ENCODE data around the gene PEX3. TPM values are rescaled to one million over a fixed set of nuclear protein-coding genes. Genes with fewer than 3 reads are reported as not detected.
A peak's percentile ranks its signal among the peaks of the same experiment; 100 is the strongest.

PEX3 gene, protein sequence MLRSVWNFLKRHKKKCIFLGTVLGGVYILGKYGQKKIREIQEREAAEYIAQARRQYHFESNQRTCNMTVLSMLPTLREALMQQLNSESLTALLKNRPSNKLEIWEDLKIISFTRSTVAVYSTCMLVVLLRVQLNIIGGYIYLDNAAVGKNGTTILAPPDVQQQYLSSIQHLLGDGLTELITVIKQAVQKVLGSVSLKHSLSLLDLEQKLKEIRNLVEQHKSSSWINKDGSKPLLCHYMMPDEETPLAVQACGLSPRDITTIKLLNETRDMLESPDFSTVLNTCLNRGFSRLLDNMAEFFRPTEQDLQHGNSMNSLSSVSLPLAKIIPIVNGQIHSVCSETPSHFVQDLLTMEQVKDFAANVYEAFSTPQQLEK
- total RNA-seq (10 to 100 TPM; 16.5 to 31.0 TPM), polyA plus RNA-seq (1 to 10 TPM; 7.4 to 8.4 TPM)
- long read RNA-seq, donor 1, transcript PEX3-201 (12 exons, 1,969 nt), result major isoform, 15 of 17 reads
- long read RNA-seq, donor 1, partial matches to known transcripts, result 0 of 17 reads
- long read RNA-seq, donor 1, other reads (novel, unspliced or antisense), result 0 of 17 reads
- long read RNA-seq, donor 2, partial matches to known transcripts, result 0 of 1 reads
- long read RNA-seq, donor 2, other reads (novel, unspliced or antisense), result 0 of 1 reads
- long read RNA-seq, donor 3, transcript PEX3-201 (12 exons, 1,969 nt), result major isoform, 5 of 6 reads
- long read RNA-seq, donor 3, partial matches to known transcripts, result 0 of 6 reads
- long read RNA-seq, donor 3, other reads (novel, unspliced or antisense), result 0 of 6 reads
- long read RNA-seq, donor 4, partial matches to known transcripts, result 0 of 3 reads
- long read RNA-seq, donor 4, other reads (novel, unspliced or antisense), result 0 of 3 reads
- long read RNA-seq, donor 5, transcript PEX3-201 (12 exons, 1,969 nt), result major isoform, 6 of 7 reads
- long read RNA-seq, donor 5, partial matches to known transcripts, result 0 of 7 reads
- long read RNA-seq, donor 5, other reads (novel, unspliced or antisense), result 0 of 7 reads

DNA sequence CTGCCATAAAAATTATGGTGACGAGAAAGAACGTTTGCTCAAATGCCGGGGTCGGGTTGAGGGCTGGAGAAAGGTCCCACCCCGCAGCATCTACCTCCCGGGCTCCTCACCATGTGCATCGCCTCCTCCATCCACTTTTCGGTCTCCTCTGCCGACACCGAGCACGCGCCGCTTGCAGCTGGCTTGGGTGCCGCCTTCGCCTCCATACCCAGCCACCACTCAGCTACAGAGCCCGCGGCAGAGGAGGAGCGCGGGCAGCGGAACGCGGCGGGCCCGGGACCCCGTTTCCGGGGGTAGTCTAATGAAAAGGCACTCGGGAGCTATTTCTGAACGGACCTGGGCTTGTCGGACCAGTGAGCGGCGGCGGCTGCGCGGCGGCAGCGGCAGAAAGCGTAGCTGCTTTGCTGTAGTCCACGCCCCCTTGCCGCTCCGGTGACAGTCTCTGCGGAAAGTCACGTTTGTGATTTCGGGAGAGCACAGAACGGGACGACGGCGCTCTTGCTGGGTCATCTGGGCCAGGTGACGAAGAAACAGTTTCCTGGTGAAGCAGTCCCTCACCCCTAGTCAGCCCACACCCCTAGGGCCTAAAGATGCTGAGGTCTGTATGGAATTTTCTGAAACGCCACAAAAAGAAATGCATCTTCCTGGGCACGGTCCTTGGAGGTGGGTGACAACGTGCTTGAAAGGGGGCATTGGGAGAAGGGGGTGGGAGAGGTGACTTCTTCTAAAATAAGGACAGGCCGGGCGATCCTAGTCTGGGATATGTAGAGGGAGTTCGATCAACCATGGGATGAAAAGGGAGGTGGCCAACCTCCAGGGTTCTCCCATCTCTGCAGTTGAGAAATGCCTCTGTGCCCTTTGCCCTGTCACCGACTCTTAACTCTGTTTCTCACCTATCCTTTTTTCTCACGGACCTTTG is at the start of gene PEX3, which contains the start of gene ADAT2:
Gene PEX3, plus strand, starts transcription at position 353 of the 919 bp plus-strand sequence. Its CDS starts 238 bp downstream, at position 591.
Gene ADAT2, minus strand, starts transcription at position 243 of the 919 bp plus-strand sequence. Its CDS starts 37 bp downstream, at position 206.
- WGBS, 2 donors, result 0% methylated on average over 56 of the region's 56 CpGs
- Histone ChIP-seq H3K9me3 (ENCODE audit: control insufficient read depth in 4 of 4, insufficient read depth in 3 of 4, low read length in 3 of 4) (no peaks in the 10 kb centered on the region), H3K27me3 (ENCODE audit: control insufficient read depth in 3 of 3, insufficient read depth in 3 of 3, low read length in 2 of 3) (no peaks in the 10 kb centered on the region), H3K36me3 (ENCODE audit: control insufficient read depth in 4 of 4, insufficient read depth in 4 of 4, low read length in 4 of 4) (peaks cover 0 to 4% (median 0%) of the 10 kb centered on the region in 4 donors), H3K4me1 (ENCODE audit: control insufficient read depth in 5 of 5, insufficient read depth in 5 of 5, low read length in 5 of 5) (peaks cover 0 to 28% (median 9%) of the 10 kb centered on the region in 5 donors), H3K4me3 (peak within 1 kb of the TSS; percentile 75), H3K27ac (ENCODE audit: low read depth in 1 of 2, low read length in 1 of 2) (peak within 1 kb of the TSS; percentile 62 to 93), H3K9ac (ENCODE audit: insufficient read depth in 1 of 2, low read length in 2 of 2) (peak within 1 kb of the TSS; percentile 78 to 88)
- peak; percentile 95 to 96 (median 95) for DNase-seq
- TF ChIP-seq, protein P1, sequence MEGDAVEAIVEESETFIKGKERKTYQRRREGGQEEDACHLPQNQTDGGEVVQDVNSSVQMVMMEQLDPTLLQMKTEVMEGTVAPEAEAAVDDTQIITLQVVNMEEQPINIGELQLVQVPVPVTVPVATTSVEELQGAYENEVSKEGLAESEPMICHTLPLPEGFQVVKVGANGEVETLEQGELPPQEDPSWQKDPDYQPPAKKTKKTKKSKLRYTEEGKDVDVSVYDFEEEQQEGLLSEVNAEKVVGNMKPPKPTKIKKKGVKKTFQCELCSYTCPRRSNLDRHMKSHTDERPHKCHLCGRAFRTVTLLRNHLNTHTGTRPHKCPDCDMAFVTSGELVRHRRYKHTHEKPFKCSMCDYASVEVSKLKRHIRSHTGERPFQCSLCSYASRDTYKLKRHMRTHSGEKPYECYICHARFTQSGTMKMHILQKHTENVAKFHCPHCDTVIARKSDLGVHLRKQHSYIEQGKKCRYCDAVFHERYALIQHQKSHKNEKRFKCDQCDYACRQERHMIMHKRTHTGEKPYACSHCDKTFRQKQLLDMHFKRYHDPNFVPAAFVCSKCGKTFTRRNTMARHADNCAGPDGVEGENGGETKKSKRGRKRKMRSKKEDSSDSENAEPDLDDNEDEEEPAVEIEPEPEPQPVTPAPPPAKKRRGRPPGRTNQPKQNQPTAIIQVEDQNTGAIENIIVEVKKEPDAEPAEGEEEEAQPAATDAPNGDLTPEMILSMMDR (IDR thresholded peaks at IDR 0.05; ENCODE audit: control extremely low read depth, extremely low read depth), result no peak
- peak; percentile 100 for ATAC-seq (ENCODE audit: insufficient read depth, low FRiP score)

DNA sequence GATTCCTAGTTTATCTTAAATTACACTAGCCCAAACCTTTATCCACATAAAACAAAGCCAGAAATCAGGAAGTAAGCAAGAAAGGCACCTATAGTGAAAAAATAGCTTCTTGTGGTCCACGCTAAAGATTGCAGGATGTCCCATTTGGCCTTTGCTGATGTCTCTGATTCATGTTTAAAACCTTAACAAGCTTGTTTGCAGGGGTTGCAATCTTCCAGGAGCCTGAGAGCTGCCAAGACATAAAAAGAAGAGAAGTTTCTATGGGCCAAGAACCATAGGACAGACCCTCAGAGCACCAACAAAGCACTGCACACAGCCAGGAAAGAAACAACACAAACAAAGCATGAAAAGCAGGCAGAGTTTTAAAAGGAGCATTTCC is 49.5 kb upstream of the PEX3 start:
- Histone ChIP-seq H3K36me3 (ENCODE audit: control insufficient read depth in 4 of 4, insufficient read depth in 4 of 4, low read length in 4 of 4) (no peaks in the 10 kb centered on the region), H3K9me3 (ENCODE audit: control insufficient read depth in 4 of 4, insufficient read depth in 3 of 4, low read length in 3 of 4) (no peaks in the 10 kb centered on the region), H3K9ac (ENCODE audit: insufficient read depth in 1 of 2, low read length in 2 of 2) (no peak overlapping the region), H3K4me1 (ENCODE audit: control insufficient read depth in 5 of 5, insufficient read depth in 5 of 5, low read length in 5 of 5) (peaks cover 0 to 31% (median 8%) of the 10 kb centered on the region in 5 donors), H3K4me3 (no peak overlapping the region), H3K27ac (ENCODE audit: low read depth in 1 of 2, low read length in 1 of 2) (peak overlapping the region in 1 of 2 donors; percentile 73), H3K27me3 (ENCODE audit: control insufficient read depth in 3 of 3, insufficient read depth in 3 of 3, low read length in 2 of 3) (no peaks in the 10 kb centered on the region)
- TF ChIP-seq, protein P1 (IDR thresholded peaks at IDR 0.05; ENCODE audit: control extremely low read depth, extremely low read depth), result no peak
- DNase-seq (no peak), ATAC-seq (ENCODE audit: insufficient read depth, low FRiP score) (no peak)
- WGBS, 2 donors, result 45 to 56% methylated on average over 1 of the region's 1 CpG

DNA sequence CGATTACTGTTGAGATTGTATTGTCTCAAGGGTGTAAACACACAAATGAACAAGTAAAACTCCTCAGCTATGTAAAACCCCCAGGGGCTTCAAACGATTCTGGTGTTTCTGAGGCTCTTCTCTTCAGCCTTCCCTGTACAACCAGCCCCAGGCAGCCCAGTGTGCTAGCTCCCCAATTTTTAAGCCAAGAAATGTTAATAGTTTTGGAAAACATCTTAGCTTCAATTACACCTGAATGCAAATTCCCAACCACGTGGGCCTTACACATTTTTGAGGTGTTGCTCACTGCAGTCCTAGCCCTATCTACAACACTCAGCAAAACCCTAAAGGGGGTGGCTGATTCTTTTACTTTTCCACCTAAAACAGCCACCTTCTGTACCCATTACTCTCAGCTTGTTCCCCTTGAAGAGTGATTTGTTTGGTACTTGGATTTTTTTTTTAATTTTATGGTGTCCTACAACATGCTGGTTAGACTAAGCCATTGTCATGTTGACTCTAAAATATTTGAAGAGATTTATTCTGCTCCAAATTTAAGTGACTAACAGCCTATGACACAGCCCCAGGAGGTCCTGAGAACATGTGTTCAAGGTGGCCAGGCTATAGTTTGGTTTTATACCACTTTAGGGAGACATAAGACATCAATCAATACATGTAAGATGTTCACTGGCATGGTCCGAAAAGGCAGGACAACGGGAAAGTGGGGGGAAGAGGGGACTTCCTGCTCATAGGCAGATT is 48.8 kb upstream of the PEX3 start:
- H3K36me3 ChIP-seq (ENCODE audit: control insufficient read depth in 4 of 4, insufficient read depth in 4 of 4, low read length in 4 of 4), result no peaks in the 10 kb centered on the region
- DNase-seq (no peak), ATAC-seq (ENCODE audit: insufficient read depth, low FRiP score) (no peak)
- TF ChIP-seq, protein P1 (IDR thresholded peaks at IDR 0.05; ENCODE audit: control extremely low read depth, extremely low read depth), result no peak
- no peaks in the 10 kb centered on the region for H3K27me3 ChIP-seq (ENCODE audit: control insufficient read depth in 3 of 3, insufficient read depth in 3 of 3, low read length in 2 of 3)
- peaks cover 0 to 30% (median 8%) of the 10 kb centered on the region in 5 donors for H3K4me1 ChIP-seq (ENCODE audit: control insufficient read depth in 5 of 5, insufficient read depth in 5 of 5, low read length in 5 of 5)
- no peak overlapping the region for H3K9ac ChIP-seq (ENCODE audit: insufficient read depth in 1 of 2, low read length in 2 of 2)
- 77 to 90% methylated on average over 5 of the region's 5 CpGs for WGBS, 2 donors
- H3K4me3 ChIP-seq, result no peak overlapping the region
- H3K27ac ChIP-seq (ENCODE audit: low read depth in 1 of 2, low read length in 1 of 2), result peak overlapping the region in 1 of 2 donors; percentile 73
- H3K9me3 ChIP-seq (ENCODE audit: control insufficient read depth in 4 of 4, insufficient read depth in 3 of 4, low read length in 3 of 4), result no peaks in the 10 kb centered on the region

Measured in lung (tissue), 16 donors.